Endothelial cell of hepatic sinusoid (primary cell): ENCODE measurements around the gene SLC2A13.
"Not testable (repeated sequence)": the region's sequence is repeated elsewhere in the genome, so short reads cannot be mapped to it uniquely, and the experiment has no call there.

Source experiments
- in situ Hi-C: cut with HindIII; loops from 2 replicates; pipeline ENCODE4 v1.10.0; 2017; ENCODE audit warnings: low sequenced_read_pairs

The SLC2A13 gene

DNA sequence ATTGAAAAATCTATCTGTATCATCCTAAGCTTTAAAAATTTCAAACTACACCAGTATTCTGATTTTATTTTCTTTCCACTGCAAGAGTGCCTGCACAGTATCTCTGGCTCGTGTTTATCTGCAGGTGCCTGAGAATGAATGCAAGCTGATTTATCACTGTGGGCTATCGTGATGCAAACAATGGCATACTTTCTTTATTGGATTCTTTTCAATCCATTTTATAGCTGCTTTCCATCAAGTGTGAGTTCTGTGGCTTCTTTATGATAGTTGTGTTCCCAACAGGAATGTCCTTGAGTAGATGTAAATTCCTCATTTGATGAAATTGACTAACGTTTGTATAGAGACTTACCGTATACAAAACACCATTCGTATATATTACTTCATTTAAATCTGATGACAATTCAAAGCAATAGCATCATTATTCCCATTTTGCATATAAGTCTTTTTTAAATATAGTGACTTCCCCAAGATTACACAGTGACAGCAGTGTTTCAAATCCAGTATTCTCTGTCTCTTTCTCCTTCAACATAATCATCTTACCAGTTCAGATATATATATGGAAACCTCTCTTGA lies 326.0 kb downstream of the SLC2A13 start:
- in situ Hi-C loops = no loop called here

GRCh38 chr12:39777465-39777864 lies 328.4 kb downstream of the SLC2A13 start:
- in situ Hi-C loops = no loop called here

DNA sequence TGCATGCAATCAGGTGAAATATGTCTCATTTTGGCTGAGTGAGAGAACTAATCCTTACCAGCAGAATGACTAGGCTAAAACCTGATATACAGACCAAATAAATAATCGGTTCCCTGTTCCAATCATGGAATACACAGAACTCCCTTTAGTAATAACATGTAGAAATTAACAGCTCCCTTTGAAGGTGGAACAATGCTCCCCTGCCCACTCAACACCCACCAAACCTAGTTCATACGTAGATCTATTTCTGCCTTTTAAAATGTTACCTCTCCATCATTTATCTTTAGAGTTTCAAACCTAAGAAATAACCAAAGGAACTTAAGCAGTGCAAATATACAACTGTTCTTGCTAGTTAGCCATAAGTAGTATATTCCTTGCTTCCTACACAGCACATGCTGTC lies 332.6 kb downstream of the SLC2A13 start:
- in situ Hi-C loops = no loop called here

- in situ Hi-C loops = no loop called here
Observed at GRCh38 chr12:39772821-39773259, 333.0 kb downstream of the SLC2A13 start.

DNA sequence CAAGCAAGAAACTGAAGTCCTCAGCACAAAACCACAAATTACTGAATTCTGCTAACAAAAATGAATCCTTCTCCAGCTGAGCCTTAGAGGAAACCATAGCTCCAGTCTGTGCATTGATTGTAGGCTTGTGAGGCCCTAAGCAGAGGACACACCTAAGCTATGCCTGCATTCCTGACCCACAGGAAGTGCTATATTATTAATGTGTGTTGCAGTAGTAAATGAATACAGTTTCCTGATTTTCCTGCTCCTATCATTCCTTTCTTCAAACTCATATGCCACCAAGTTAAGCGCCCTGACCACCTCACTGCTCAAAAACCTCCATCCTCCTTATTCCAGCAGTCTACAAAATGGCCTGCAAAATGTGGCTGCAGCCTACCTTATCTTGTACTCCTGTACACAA lies 334.4 kb downstream of the SLC2A13 start:
- in situ Hi-C loops = no loop called here

DNA sequence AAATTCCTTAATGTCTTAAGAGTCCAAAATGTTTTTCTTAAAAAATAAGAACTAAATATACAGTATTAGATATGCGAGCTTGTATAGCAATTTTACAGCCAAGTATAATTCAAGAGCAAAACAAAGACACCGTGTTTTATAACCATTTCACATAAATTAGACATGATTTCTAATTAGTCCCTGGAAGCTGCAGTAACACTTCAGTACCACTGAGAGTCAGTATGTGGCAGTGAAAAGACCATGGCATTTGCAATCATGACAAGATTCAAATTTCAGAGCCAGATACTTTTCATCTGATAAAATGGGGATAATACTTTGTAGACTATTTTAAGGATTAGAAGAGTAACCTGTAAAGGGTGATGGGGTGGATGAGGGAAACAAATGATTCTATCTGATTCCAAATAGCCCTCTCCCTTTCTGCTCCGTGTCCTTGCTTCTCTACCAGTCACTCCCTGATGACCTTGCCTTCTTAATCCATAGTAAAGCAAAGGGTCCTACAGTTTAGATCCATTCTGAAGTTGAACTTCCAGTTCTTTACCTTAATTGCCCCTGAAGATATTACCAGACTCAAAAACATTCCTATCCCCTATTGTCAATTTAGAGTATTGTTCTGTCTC lies 340.8 kb downstream of the SLC2A13 start:
- in situ Hi-C loops = no loop called here

- in situ Hi-C loops = no loop called here
Observed at GRCh38 chr12:39763890-39764169, 342.1 kb downstream of the SLC2A13 start.

DNA sequence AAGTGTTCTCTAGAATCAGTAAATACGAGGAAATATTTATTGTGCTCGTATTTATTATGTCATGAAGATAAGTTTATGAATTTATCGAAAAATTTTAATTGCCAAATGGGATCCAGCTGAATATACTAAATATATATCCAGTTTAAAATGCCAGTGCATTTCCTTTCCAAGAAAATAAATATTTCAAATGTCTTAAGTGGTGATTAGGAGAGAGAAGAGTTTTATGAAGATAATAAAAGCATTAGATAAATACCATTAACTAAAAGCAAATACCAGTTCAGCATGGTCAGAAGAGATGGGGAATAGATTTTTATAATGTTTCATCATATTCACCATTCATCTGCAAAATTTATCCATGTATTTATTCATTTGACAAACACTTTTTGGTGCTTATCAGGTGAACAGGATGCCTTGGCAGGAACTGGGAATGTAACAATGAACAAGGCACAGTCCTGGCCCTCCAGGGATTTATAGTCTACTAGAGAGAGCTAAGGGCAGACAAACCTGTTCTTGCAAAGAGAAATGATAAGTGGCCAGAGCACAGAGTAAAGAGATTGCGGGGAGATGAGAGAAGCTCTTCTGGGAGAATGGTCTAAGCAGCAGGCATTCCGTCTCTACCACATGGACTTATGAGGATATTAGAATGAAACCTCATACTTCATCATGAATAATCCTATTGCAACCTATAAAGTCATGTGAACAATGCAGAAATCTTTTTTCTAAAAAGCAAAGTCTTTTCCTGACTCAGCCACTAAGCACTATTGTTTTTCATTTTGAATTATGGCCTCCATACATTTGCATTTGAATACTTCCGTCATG lies 342.6 kb downstream of the SLC2A13 start:
- in situ Hi-C loops = no loop called here

GRCh38 chr12:39755478-39755877 lies 350.4 kb downstream of the SLC2A13 start:
- in situ Hi-C loops = no loop called here

- in situ Hi-C loops = no loop called here
Observed at GRCh38 chr12:39752482-39753137, 353.3 kb downstream of the SLC2A13 start.

- in situ Hi-C loops = not testable (repeated sequence)
Observed at GRCh38 chr12:39746151-39746550, 359.7 kb downstream of the SLC2A13 start.

DNA sequence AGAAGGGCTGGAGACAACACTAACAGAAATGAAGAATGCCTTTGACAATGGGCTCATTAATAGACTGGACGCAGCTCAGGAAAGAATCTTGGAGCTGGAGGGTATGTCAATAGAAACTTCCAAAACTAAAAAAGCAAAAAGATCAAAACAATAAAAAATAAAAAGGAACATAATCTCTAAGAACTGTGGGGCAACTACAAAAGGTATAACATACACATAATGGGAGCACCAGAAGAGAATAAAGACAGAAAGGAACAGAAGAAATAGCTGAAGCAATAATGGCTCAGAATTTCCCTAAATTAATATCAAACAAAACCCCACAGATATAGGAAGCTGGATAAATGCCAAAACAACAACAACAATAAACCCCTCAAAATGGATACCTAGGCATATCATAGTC lies 362.2 kb downstream of the SLC2A13 start:
- in situ Hi-C loops = no loop called here

DNA sequence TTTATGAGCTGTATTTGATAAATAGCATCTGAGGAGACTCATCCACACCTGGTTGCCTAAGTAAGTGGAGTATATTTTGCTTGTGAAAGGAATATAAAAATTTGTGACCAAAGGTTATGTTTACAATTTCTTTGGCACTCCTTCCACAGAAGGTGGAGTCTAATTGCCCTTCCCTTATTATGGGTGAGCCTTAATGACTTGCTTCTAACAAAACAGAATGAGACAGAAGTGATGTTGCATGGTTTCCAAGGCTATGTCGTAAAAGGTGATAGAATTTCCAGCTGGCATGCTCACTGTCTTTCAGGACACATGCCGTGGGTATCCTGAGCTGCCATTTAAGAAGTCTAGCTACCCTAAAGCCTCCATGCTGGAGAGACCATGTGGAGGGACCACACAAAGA lies 369.5 kb downstream of the SLC2A13 start:
- in situ Hi-C loops = no loop called here

DNA sequence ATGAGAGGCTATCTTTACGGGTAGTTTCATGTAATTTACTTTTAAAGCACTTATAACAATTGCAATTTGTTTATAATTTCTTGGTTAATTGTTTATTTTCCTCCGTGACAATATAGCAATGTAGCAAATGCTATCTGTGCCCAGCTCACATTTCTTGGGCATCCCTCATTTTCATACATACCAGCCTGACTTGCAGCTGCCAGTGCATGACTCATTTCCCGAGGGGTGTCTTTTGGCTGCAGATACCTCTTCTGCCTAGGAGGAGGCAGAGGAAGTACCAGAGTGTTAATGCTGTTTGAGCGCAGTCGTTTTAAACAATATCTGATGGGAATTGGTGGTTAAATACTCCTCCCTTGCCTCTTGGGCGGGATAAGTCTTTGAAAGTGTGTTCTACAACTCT lies 382.1 kb downstream of the SLC2A13 start:
- in situ Hi-C loops = no loop called here

GRCh38 chr12:39722504-39722903 lies 383.4 kb downstream of the SLC2A13 start:
- in situ Hi-C loops = no loop called here

DNA sequence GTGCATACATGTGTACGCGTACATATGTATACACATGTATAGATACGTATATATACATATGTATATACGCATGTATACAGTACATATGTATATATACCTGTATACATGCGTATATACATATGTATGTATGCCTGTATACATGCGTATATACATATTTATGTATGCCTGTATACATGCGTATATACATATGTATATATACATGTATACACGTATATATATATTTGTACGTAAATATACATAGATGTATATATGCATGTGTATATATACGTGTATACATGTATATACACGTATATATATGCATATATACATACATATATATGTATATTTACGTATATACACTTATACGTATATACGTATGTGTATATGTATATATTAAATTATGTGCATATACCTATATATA lies 392.3 kb downstream of the SLC2A13 start:
- in situ Hi-C loops = no loop called here

DNA sequence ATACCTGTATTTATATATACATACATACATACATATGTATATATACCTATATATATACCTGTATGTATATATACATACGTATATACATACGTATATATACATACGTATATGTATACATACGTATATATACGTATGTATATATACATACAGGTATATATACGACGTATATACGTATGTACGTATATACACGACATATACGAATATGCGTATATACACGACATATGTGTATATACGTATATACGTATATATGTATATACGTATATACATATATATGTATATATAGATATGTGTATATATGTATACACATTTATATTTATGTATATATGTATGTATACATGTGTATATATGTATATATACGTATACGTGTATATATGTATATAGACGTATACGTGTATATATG lies 393.5 kb downstream of the SLC2A13 start:
- in situ Hi-C loops = no loop called here
